Ovary (tissue), 3 donors: ENCODE results near the gene CEACAM8.

Experiments
- CTCF ChIP-seq, 3 donors: fragments of 450-650 bp in 2 of 3; fragments of 200-600 bp in 1 of 3; IDR thresholded peaks; one replicate each; pipeline versions ENCODE4 v1.5.1 to v1.8.0; 2016 to 2022; ENCODE audit warnings: antibody characterized with exemption in 3 of 3, mild to moderate bottlenecking in 1 of 3
- EP300 ChIP-seq: sonication (generic); formaldehyde crosslinking; IDR thresholded peaks from one replicate; pipeline ENCODE4 v1.6.1; 2017; ENCODE audit warnings: antibody characterized with exemption
- donor health status: DM: no; HTN: no; CAD: no.

- TF ChIP-seq CTCF (IDR thresholded peaks at IDR 0.05) (no peak), EP300 (no peak)
These were observed 25.5 kb downstream of the CEACAM8 start for GRCh38 chr19:42569193-42569592.
